K562 (cell line): Measurements from ENCODE around the gene KCNK3.

ENCODE experiments used
- L3MBTL2 ChIP-seq: fragments of 450-650 bp; IDR thresholded peaks from 2 replicates; pipeline ENCODE4 v1.6.1; 2016; ENCODE audit warnings: mild to moderate bottlenecking, moderate library complexity
- RHOXF2B ChIP-seq: fragments of 250-450 bp; sonication (Bioruptor Pico); conservative IDR thresholded peaks from 2 replicates; pipeline ENCODE4 v1.5.1; 2021
- SOX6 ChIP-seq: fragments of 450-650 bp; IDR thresholded peaks from 2 replicates; pipeline ENCODE4 v1.6.1; 2014; ENCODE audit warnings: mild to moderate bottlenecking
- STAT5A ChIP-seq: IDR thresholded peaks from 2 replicates; pipeline ENCODE4 v1.6.1; 2012; ENCODE audit warnings: low read length, inconsistent platforms, borderline replicate concordance
- TCF7L2 ChIP-seq: fragments of 150-350 bp; IDR thresholded peaks from 2 replicates; pipeline ENCODE4 v1.6.1; 2016; ENCODE audit warnings: low read depth, mild to moderate bottlenecking, low read length, moderate library complexity
- ZNF274 ChIP-seq: IDR thresholded peaks from 2 replicates; pipeline ENCODE4 v1.6.1; 2011; ENCODE audit warnings: low read depth, mild to moderate bottlenecking, low read length, moderate library complexity, borderline replicate concordance
- TF ChIP-seq, protein P1 (sequence below), 2 experiments: IDR thresholded peaks in 1 of 2; conservative IDR thresholded peaks in 1 of 2; 2 replicates each; pipeline ENCODE4 v1.6.1; 2016; ENCODE audit warnings: low read depth in 2 of 2, mild to moderate bottlenecking in 1 of 2, missing compliant biosample characterization in 1 of 2, missing genetic modification characterization in 1 of 2, moderate library complexity in 1 of 2
- TF ChIP-seq, protein P2 (sequence below), 3 experiments: IDR thresholded peaks in 2 of 3; conservative IDR thresholded peaks in 1 of 3; 2 replicates each; pipeline ENCODE4 v1.5.1; 2011 to 2012; ENCODE audit warnings: low read length in 3 of 3, mild to moderate bottlenecking in 3 of 3, control low read depth in 2 of 3, improper control_type of control experiment in 1 of 3, inconsistent platforms in 1 of 3, low read depth in 1 of 3, mixed read lengths in 1 of 3, moderate library complexity in 1 of 3; ENCODE audit not compliant: insufficient read depth in 2 of 3
- TF ChIP-seq, protein P3 (sequence below): sonication (generic); formaldehyde crosslinking; IDR thresholded peaks from 2 replicates; pipeline ENCODE4 v1.8.0; 2022; ENCODE audit warnings: missing genetic modification reagents, mild to moderate bottlenecking, borderline replicate concordance

DNA sequence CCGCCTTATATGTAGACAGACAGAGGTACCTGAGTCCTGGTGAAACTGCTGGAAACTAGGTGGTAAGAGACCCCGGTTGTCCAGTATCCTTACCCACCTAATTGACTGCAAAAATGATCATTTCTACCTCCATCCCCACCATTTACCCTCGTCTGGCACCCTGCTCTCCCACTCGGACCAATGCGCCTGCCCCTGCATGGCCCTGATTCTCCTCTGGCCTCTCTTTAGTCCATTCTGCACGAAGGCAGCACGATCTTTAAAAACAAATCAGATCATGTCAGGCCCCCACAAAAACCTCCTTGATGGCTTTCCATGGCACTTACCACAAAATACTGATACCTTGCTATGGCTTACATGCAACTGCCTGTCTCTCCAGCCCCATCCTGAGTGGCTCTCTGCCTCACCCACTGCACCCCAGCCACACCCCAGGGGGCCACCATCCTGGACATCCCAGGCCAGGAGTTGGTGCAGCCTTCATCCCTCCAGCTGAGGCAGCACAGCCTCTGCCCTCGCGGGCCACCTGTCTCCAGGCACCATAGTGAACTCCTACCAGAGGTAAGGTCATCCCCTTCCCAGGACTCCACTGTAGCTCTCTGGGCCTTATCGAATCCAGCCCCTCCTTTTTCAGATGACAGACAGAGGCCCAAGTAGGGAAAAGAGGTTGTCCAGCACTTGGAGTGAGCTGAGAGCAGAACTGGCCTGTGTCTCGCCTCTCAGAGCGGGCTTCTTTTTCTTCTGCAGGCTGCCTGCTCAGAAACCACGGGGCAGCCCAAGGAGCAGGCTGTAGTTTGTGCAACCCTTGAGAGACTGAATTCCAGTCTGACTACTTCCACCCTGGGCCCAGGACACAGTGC is 39.1 kb upstream of the KCNK3 start:
- TF ChIP-seq, protein P1, sequence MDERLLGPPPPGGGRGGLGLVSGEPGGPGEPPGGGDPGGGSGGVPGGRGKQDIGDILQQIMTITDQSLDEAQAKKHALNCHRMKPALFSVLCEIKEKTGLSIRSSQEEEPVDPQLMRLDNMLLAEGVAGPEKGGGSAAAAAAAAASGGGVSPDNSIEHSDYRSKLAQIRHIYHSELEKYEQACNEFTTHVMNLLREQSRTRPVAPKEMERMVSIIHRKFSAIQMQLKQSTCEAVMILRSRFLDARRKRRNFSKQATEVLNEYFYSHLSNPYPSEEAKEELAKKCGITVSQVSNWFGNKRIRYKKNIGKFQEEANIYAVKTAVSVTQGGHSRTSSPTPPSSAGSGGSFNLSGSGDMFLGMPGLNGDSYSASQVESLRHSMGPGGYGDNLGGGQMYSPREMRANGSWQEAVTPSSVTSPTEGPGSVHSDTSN (CRISPR knock-in tag; IDR thresholded peaks at IDR 0.05; ENCODE audit: low read depth) = no peak
- TF ChIP-seq, protein P1 (tag; conservative IDR thresholded peaks at IDR 0.05; ENCODE audit: low read depth) = no peak
- TF ChIP-seq ZNF274 (no peak), RHOXF2B (CRISPR knock-in tag) (no peak), TCF7L2 (no peak), L3MBTL2 (no peak), STAT5A (no peak), SOX6 (no peak)
- TF ChIP-seq, protein P2, sequence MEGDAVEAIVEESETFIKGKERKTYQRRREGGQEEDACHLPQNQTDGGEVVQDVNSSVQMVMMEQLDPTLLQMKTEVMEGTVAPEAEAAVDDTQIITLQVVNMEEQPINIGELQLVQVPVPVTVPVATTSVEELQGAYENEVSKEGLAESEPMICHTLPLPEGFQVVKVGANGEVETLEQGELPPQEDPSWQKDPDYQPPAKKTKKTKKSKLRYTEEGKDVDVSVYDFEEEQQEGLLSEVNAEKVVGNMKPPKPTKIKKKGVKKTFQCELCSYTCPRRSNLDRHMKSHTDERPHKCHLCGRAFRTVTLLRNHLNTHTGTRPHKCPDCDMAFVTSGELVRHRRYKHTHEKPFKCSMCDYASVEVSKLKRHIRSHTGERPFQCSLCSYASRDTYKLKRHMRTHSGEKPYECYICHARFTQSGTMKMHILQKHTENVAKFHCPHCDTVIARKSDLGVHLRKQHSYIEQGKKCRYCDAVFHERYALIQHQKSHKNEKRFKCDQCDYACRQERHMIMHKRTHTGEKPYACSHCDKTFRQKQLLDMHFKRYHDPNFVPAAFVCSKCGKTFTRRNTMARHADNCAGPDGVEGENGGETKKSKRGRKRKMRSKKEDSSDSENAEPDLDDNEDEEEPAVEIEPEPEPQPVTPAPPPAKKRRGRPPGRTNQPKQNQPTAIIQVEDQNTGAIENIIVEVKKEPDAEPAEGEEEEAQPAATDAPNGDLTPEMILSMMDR (IDR thresholded peaks at IDR 0.05 in 2 of 3, conservative IDR thresholded peaks at IDR 0.05 in 1 of 3; ENCODE audit: insufficient read depth in 2 of 3, low read depth in 1 of 3, low read length in 3 of 3) = no peak
- TF ChIP-seq, protein P3, sequence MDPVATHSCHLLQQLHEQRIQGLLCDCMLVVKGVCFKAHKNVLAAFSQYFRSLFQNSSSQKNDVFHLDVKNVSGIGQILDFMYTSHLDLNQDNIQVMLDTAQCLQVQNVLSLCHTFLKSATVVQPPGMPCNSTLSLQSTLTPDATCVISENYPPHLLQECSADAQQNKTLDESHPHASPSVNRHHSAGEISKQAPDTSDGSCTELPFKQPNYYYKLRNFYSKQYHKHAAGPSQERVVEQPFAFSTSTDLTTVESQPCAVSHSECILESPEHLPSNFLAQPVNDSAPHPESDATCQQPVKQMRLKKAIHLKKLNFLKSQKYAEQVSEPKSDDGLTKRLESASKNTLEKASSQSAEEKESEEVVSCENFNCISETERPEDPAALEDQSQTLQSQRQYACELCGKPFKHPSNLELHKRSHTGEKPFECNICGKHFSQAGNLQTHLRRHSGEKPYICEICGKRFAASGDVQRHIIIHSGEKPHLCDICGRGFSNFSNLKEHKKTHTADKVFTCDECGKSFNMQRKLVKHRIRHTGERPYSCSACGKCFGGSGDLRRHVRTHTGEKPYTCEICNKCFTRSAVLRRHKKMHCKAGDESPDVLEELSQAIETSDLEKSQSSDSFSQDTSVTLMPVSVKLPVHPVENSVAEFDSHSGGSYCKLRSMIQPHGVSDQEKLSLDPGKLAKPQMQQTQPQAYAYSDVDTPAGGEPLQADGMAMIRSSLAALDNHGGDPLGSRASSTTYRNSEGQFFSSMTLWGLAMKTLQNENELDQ (CRISPR knock-in tag) = no peak
